CD4-positive, alpha-beta T cell treated with Interleukin-21 for 1 hour (primary cell): ENCODE results near the gene DHFR.
"Not testable (repeated sequence)": the region's sequence is repeated elsewhere in the genome, so short reads cannot be mapped to it uniquely, and the experiment has no call there.

ENCODE experiments used
- DNase-seq: peaks from one replicate; pipeline ENCODE4 v3.0.0-alpha.2; 2020

Gene DHFR

DNA sequence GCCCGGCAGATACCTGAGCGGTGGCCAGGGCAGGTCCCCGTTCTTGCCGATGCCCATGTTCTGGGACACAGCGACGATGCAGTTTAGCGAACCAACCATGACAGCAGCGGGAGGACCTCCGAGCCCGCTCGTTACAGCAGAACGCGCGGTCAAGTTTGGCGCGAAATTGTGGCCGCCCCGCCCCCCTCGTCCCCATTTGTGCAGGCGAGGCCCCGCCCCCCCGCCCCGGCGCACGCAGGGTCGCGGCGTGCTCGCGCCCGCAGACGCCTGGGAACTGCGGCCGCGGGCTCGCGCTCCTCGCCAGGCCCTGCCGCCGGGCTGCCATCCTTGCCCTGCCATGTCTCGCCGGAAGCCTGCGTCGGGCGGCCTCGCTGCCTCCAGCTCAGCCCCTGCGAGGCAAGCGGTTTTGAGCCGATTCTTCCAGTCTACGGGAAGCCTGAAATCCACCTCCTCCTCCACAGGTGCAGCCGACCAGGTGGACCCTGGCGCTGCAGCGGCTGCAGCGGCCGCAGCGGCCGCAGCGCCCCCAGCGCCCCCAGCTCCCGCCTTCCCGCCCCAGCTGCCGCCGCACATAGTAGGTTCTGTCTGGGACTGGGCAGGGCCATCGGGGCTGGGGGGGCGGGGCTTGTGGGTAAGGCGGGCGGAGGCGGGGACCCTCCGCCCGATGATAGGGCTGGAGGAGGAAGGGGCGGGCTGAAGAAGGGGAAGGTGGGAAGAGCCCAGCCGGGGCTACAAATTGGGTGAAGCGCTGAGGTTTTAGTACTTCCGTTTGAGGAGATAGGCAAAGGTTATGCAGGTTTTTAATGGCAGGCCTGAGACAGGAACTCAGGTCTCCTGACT, at the start of gene DHFR, which contains the start of gene MSH3:
TSS of gene DHFR (minus strand) at position 593 of the 840 bp plus-strand sequence. CDS start at position 99, 494 bp downstream.
TSS of gene MSH3 (plus strand) at position 262 of the 840 bp plus-strand sequence. CDS start at position 338, 76 bp downstream.
- DNase-seq, result peak; percentile 92

DNA sequence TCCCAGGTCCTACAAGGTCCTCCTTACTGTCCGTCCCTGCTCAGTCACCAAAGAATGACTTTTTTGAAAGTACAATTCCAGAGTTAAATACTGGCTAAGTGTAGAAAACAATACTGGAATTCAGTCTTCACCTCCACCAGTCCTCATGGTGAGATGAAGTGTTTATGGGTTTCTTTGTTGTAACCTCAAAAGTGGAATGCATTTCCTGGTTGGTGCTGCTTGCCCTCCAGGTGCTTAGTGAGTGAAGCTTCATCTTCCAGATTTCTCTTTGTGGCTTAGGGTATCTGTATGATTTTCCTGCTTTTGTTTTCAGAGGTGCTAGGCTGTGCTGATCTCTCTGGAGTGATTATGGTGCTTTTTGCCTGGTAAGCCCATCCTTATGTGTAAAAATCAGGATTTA, 49.4 kb upstream of the DHFR start:
- no peak for DNase-seq

DNA sequence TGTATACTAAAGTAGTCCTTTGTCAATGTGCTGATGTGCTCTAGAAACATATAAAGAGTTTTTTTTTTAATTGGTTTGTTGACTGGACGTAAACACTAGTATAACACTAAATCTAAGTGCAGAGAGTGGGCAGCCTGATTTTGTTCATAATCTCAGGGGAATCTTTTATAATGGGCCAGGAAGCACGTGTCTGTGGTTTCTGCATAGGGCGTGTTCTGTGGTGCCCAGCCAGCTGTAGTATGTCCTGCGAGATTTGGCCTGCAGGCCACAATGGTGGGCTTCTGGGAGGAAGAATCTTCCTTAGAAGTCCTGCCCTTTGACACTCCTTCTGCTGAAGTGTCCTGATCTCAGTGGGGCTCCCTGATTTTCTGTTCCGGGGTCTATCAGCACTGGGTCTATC, 49.0 kb upstream of the DHFR start:
- no peak for DNase-seq

DNA sequence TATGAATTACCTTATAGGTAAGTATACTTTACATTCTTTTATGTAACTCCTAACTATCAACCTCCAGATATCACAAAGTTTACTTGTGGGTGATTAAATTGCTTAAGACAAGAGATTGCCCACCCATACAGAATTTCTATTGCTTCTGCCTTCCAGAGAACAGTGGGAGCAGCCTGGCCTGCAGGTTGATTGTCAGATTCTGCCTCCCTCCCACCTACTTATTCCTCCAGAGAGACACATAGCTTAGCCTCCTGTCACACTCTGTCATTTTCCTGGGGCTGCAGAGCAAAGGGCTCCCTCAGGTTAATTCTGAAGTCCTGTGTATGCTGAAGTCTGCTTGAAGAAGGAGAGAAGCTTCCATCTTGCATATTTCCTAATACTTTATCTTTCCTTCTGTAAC, 48.5 kb upstream of the DHFR start:
- no peak for DNase-seq

DNA sequence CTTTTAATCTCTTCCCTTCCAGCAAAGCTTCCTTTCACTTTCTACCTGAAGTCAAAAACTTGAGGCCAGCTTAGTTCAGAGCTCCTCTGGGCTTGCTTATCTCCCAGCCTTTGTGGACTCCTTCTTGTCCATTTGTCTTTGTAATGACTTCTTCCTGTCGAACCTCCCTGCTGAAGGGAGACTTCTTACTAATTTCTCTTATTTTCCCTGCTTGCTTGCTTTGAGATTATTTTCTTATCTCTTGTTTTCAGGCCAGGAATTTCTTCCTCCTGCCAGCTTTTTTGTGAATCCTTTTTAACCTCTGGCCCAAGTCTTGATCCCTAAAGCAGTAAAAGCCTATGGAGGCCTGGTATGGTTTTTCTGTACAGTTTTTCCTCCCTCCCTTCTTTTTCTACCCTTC, 46.8 kb upstream of the DHFR start:
- no peak for DNase-seq

DNA sequence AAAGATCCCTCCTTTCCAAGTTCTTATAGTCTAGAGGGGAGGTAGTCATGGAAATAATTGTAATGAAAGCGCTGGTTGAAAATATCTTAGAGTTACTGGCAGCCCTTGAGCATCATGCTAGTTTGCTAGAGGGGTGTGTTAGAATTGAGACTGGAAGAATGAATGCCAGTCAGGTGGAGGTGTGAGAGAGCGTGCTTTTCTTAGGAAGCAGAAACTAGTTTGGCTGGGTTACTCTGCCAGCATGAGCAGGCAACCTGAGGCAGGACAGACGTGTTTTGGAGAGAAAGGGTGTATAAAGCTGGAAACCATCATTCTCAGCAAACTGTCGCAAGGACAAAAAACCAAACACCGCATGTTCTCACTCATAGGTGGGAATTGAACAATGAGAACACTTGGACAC, 43.6 kb upstream of the DHFR start:
- no peak for DNase-seq

DNA sequence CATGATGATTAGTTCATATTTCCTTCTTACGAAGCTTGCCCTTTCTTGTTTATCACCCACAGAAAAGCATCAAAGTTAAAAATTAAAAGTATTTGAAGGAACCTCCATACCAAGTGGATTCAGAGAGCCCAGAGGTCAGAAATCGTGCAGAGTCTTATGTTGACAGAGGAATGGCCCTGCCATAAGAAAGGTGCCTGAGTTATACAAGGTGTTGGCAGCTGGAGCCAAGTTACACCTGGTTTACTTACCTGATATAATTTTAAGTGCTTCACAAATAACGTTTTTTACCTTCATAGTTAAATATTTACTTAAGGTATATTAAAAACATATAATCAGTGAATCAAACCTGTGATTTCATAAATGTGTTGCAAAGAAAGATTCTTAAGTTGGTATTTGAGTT, 42.3 kb upstream of the DHFR start:
- DNase-seq, result no peak

DNA sequence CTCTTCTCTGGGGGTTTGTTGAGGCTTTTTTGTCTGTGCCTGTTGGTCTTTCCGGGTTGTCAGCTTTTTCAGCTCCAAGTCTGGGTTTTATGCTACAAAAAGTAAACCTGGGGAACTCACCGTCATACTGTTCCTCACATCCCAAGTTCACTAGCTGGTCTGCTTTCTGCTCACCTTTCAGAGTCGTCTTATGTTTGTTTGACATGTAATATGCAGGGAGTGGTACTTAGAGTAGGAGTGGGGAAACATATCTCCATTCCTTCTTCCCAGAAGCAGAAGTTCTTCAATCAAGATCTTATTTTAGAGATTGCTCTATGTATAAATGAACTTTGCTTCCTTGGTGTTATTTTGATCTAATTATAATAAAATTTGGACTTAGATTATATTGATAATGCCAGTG, 41.7 kb upstream of the DHFR start:
- no peak for DNase-seq

DNA sequence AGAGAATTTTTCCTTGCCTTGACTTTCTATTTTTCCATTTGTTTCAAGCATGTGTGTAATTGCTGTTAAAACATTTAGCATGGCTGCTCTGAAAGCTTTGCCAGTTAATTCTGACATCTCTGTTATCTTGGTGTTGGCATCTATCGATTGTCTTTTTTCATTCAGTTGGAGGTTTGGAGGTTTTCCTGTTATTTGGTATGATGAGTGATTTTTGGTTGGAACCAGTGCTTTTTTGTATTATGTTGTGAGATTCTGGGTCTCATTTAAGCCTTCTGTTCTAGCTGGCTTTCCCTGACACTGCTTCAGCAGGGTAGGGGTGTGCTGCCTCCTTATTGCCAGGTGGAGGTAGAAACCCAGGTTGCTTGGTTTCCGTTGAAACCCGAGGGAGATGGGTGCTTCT, 40.9 kb upstream of the DHFR start:
- DNase-seq, result no peak

DNA sequence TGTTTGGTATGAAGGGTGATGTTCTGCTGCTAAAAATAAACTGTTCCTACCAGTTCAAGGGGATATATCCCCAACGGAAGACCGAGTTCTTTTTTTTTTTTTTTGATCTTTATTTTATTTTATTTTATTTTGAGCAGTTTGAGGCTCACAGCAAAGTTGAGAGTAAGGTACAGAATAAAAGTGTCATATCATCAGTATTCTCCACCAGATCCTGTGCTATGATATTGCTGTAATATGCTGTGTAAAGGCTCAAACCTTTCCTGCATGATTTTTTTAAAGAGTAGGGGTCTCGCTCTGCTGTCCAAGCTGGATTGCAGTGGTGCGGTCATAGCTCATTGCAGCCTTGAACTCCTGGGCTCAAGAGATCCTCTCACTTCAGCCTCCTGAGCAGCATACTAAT, 34.8 kb upstream of the DHFR start:
- no peak for DNase-seq

DNA sequence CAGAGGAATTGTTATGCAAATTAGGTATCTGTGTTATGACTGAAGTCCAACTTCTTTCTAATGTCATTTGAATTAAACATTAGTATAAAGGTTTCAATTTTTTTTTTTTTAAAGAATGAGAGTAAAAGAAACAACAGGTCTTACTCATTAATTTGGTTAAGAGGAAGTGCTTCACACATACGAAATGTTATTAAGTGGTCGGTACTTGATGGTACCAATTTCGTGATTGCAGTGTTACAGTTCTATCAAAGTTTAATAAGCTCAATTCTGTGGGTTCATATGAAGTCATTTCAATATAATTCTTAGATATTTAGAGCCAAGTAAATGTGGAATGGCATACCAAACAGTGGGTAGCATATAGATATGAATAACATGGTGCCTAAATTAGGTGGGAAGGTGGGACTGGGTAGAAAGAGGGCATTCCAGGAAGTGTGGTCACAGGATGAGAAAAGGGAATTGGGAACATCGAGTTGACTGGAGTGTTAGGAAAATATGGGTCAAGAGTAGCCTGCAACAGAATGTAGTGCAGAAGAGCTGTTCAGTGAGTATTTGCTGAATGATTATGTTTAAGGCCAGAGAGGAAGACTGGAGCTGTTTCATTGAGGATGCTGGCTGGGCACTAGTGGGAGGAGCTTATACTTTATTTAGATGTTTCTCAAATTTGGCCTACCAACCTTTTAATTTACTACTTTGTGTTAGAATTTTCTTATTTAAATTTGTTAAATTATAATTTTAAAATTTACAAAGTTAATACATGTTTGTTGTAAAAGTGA, 34.1 kb upstream of the DHFR start:
- DNase-seq, result no peak

DNA sequence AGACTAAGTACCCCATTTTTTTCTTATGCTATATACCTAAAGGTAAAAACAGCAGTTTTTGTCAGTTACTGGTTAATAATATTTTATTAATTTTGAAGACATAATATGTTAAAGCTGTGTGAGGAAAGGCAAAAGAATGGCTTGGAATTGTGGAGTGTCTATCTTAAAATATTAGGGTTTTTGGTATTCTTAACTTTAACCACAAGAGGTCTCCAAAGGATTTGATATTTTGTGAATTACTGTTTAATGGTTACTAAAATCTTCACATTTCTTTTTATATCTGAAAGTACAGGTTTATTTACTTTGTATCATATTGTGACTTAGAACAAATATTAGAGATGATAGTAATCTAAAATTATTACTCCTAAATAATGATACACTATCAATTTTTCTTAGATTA, 32.0 kb upstream of the DHFR start:
- peak; percentile 36 for DNase-seq

DNA sequence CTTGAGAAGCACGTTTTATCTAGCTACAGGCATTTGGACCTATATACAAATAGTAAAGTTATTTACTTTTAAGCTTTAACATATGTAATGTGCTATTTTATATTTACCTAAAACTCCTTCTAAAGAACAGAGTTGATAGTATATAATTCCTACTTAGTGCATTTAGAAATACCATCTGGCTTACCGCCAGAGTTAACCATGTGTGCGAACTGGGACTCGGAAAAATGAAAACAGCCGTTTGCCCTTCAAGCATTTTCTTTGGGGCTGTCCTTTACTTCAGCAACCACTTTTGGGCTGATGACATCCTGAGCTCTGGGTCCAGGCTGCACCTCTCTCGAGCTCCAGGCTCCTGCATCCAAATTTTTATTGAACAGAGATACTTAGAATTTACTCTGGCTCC, 21.9 kb upstream of the DHFR start:
- DNase-seq, result no peak

DNA sequence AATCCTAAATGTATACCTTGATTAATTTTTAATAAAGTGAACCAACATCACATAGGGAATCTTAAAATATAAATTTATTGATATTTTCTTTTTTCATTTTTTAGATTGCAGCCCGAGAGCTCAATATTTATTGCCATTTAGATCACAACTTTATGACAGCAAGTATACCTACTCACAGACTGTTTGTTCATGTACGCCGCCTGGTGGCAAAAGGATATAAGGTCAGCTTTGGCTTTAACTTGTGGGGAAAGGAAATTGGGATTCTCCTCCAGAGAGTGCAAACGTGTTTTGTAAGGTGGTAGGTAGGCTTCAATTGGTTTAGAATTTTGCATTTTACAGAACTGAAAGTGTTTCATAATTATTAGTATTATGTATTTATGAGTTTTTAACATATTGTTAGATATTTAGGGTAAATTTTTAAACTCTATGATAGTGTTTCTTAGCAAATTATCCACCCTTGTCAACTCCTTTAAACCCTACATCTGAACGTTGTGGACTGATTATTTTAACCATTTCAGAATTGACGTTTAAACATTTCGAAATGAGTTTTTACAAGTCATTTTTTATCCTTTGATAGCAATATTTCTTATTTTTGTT, 17.5 kb upstream of the DHFR start:
- DNase-seq, result peak; percentile 67

DNA sequence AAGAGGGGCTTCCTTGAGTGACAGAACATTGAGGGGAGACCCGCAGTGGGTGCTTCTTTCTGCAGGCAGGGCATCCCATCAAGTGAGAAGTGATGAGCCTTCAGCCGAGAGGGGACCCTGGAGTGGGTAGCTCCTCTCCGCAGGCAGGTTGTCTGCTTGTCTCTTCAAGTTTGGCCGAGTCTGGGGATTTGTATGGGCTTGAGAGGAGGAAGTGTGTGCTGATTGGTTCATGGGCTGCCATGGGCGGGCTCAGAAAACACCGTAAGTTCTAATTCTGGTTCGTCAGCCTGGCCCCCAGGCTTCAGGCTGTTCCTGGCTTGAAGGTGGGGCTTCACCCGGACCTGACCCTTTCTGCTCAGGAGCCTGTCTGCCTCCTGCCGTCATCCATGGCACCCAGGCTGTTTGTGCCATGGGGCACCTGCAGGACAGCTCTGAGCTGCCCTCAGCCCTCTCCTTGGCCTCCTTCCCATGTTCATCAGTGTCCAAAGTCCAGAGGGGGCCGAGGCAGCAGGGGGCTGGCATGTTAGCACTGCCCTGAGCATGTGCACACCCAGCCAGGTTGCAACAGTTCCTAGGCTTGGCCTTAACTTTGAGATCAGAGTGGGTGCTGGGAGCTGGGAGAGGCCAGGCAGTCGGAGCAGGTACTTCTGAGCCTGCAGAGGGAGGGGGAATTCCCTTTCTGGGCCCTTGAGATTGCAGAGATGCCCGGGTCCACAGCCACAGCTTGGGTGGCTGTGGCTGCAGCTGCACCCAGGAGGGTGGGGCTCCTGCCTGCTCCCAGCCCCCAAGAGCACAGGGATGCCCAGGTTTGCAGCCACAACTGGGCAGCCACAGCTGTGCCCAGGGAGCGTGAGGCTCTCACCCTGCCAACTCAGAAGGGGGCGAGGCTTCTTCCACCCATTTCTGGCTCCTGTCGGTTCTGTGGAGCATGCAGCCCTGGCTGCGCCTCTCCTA, 13.5 kb upstream of the DHFR start:
- no peak for DNase-seq

DNA sequence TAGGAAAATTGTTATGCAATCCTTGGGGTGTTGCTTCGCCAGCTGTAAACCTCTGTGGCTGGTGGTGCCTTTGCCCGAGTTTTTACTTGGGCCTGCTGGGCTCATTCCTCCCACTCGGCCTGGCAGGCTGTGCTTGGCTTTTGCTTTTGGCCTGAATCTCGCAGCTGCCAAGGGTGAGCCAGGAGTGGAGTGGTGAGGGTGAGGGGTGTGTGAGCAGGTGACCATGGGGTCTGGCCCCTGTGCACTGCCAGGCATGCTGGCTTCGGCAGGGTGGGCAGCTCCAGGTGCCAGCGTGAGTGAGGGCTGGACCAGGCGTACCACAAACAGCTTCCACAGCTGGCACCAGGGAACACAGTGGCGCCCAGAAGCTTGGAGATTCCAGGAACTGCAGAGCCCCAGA, 12.6 kb upstream of the DHFR start:
- DNase-seq, result no peak

DNA sequence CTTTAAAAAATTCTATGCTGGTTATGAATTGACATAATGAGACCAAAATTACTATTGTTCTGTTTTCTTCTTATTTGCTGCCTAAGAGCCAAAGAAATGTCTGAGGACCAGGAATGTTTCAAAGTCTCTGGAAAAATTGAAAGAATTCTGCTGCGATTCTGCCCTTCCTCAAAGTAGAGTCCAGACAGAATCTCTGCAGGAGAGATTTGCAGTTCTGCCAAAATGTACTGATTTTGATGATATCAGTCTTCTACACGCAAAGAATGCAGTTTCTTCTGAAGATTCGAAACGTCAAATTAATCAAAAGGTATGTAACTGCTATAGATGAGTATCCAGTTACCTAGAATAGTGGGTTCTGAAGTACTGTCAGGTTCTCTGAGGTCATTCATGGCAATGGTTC, 10.3 kb upstream of the DHFR start:
- DNase-seq, result no peak

DNA sequence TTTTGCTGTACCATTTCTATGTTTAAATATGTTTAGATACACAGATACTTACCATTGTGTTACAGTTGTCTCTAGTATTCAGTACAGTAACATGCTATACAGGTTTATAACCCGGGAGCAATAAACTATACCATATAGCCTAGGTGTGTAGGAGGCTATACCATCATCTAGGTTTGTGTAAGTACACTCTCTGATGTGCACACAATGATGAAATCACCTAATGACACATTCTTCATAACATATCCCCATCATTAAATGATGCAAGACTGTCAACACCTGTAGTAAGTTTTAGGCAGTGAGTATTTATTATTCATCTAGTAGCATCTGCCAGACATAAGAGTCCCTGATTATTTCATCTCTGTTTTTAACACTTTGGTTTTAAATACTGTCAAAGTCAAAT, 7.3 kb upstream of the DHFR start:
- DNase-seq, result no peak

DNA sequence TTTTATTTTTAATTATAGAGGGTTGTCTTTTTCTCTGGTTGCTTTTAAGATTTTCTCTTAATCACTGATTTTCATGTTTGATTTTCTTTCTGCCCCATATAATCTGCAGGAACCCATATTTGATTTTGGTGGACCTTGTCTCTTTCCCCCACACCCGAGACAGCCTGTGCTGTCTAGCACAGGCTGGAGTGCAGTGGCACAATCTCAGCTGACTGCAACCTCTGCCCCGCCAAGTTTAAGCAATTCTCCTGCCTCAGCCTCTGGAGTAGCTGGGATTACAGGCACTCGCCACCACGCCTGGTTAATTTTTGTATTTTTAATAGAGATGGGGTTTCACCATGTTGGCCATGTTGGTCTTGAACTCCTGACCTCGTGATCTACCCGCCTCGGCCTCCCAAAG, 5.9 kb upstream of the DHFR start:
- not testable (repeated sequence) for DNase-seq

DNA sequence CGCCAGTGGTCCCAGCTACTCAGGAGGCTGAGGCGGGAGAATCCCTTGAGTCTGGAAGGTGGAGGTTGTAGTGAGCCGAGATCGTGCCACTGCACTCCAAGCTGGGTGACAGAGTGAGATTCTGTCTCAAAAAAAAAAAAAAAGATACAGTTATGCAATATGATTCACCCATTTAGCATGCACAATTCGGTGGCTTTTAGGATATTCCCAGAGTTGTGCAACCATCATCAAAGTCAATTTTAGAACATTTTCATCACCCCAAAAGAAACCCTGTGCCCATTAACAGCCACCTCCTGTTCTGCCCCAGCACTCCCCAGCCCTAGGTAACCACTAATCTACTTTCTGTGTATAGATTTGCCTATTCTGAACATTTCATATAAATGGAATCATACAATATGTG, 4.3 kb upstream of the DHFR start:
- no peak for DNase-seq

DNA sequence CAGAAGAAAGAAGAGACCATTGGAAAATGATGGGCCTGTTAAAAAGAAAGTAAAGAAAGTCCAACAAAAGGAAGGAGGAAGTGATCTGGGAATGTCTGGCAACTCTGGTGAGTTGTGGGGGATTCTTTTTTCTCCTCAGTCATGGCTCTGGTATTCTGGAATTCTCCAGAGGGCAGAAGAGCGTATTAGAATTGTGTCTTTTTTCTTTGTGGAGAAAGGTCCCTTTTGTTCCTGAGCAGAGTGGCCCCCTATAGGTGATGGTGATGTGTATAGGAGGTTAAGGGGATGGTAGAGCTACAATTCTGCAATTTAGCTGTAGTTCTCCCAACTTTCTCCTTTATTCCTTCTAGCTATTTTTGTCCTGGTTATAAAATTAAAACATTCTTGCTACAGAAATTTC, 1.6 kb upstream of the DHFR start:
- DNase-seq, result no peak

DNA sequence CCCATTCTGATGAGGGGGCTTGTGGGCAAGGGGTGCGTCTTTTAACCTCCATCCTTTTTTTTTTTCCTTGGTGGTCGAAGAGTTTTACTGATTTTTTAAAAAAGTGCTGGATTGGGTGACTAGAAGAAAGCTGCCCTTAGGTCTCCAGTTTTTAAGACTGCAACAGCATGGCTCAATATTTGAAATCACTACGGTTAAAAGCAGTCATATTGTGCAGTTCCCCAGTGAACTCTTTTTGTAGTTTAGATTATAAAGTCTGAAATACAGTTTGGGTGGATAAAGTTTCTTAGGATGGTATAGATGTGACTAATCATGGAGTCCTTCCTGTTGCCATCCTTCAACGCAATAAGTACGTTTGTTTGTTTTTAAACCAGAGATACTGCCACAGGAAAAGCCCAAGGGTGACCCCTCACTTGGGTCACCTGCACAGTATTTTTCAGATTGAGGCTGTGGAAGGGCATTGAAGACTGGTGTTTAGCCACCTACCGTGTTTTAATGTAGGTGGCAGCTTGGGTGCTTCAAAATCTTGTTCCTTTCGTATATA, 520 bp upstream of the DHFR start:
- peak; percentile 2 for DNase-seq

DNA sequence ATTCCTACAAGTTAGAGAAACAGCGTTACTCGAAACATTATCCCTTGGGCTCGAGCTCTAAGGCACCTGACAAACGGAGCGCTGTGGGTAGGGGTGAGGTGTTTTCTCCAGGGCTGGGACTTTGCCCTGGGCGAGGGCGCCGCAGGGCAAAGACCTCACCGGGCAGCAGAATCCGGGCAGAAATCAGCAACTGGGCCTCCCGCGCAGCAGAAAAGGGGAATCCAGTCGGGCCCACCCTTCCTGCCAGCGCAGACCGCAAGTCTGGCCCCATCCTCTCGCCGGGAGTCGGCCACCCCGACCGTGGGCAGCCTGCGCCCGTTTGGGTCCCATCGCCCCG, 761 bp downstream of the DHFR start:
- no peak for DNase-seq
